GM23338 (cell line): ENCODE data around the gene QRICH1. TPM values are rescaled to one million over a fixed set of nuclear protein-coding genes. Genes with fewer than 3 reads are reported as not detected.

Source experiments
- ATAC-seq: fragments of 200-7000 bp; cut with Tn5 transposase; 3 replicates; pipeline ENCODE4 v1.9.1; 2020
- DNase-seq: peaks from one replicate; pipeline ENCODE4 v3.0.0-alpha.2; 2015; ENCODE audit warnings: low spot score
- H2AFZ ChIP-seq: fragments of 200-600 bp; sonication (generic); 2 replicates; pipeline ENCODE4 v1.8.0; 2016; ENCODE audit warnings: antibody characterized with exemption, mild to moderate bottlenecking, moderate library complexity
- H3F3A ChIP-seq: fragments of 200-600 bp; sonication (generic); replicated peaks from 2 replicates; pipeline ENCODE4 v1.8.0; 2017; ENCODE audit warnings: antibody characterized with exemption, mixed run types, low read depth
- H3K27ac ChIP-seq: fragments of 200-600 bp; sonication (generic); 2 replicates; pipeline ENCODE4 v1.6.1; 2016; ENCODE audit warnings: low read depth
- H3K27me3 ChIP-seq: fragments of 200-600 bp; sonication (generic); 2 replicates; pipeline ENCODE4 v1.8.0; 2016; ENCODE audit warnings: mild to moderate bottlenecking, mixed run types, moderate library complexity; ENCODE audit not compliant: insufficient read depth
- H3K36me3 ChIP-seq: fragments of 200-600 bp; sonication (generic); 2 replicates; pipeline ENCODE4 v1.8.0; 2016; ENCODE audit warnings: mild to moderate bottlenecking; ENCODE audit not compliant: insufficient read depth
- H3K4me1 ChIP-seq: fragments of 200-600 bp; sonication (generic); 2 replicates; pipeline ENCODE4 v1.8.0; 2016; ENCODE audit warnings: mild to moderate bottlenecking, moderate library complexity; ENCODE audit not compliant: insufficient read depth
- H3K4me2 ChIP-seq: fragments of 200-600 bp; sonication (generic); 2 replicates; pipeline ENCODE4 v1.7.1; 2017; ENCODE audit warnings: mixed run types
- H3K4me3 ChIP-seq: fragments of 200-600 bp; sonication (generic); 2 replicates; pipeline ENCODE4 v1.6.1; 2016; ENCODE audit warnings: mixed run types
- H3K79me2 ChIP-seq: fragments of 200-600 bp; sonication (generic); replicated peaks from 2 replicates; pipeline ENCODE4 v1.8.0; 2017; ENCODE audit warnings: mild to moderate bottlenecking; ENCODE audit not compliant: insufficient read depth
- H3K9me2 ChIP-seq: fragments of 200-600 bp; sonication (generic); 2 replicates; pipeline ENCODE4 v1.8.0; 2017; ENCODE audit not compliant: insufficient read depth
- H4K20me1 ChIP-seq: fragments of 200-600 bp; sonication (generic); replicated peaks from 2 replicates; pipeline ENCODE4 v1.8.0; 2017; ENCODE audit warnings: mild to moderate bottlenecking; ENCODE audit not compliant: insufficient read depth
- H3K27ac Mint-ChIP-seq: 2 replicates; pipeline ENCODE4 v1.8.0; 2020; ENCODE audit warnings: inconsistent platforms, mild to moderate bottlenecking, moderate library complexity, mixed read lengths
- H3K27me3 Mint-ChIP-seq: 3 replicates; pipeline ENCODE4 v1.8.0; 2022; ENCODE audit warnings: low read depth, mild to moderate bottlenecking, moderate library complexity, mixed read lengths, inconsistent platforms; ENCODE audit not compliant: insufficient read depth, poor library complexity
- H3K36me3 Mint-ChIP-seq: 3 replicates; pipeline ENCODE4 v1.8.0; 2021; ENCODE audit warnings: low read depth, mild to moderate bottlenecking, inconsistent platforms, moderate library complexity, mixed read lengths
- H3K4me1 Mint-ChIP-seq: 3 replicates; pipeline ENCODE4 v1.8.0; 2020; ENCODE audit warnings: mild to moderate bottlenecking, inconsistent platforms, mixed read lengths
- H3K4me3 Mint-ChIP-seq: 3 replicates; pipeline ENCODE4 v1.8.0; 2021; ENCODE audit warnings: moderate library complexity, mild to moderate bottlenecking, inconsistent platforms, mixed read lengths
- H3K9me3 Mint-ChIP-seq: 3 replicates; pipeline ENCODE4 v1.8.0; 2020; ENCODE audit warnings: moderate library complexity, mild to moderate bottlenecking, inconsistent platforms, mixed read lengths
- EZH2 ChIP-seq: fragments of 200-600 bp; sonication (generic); IDR thresholded peaks from one replicate; pipeline ENCODE4 v1.8.0; 2017; ENCODE audit warnings: antibody characterized with exemption, mild to moderate bottlenecking, low read depth; ENCODE audit not compliant: unreplicated experiment
- EZH2phosphoT487 ChIP-seq: fragments of 200-600 bp; sonication (generic); IDR thresholded peaks from one replicate; pipeline ENCODE4 v1.8.1; 2018; ENCODE audit warnings: antibody characterized with exemption; ENCODE audit not compliant: unreplicated experiment
- JUNB ChIP-seq: IDR thresholded peaks from one replicate; pipeline ENCODE4 v1.6.1; 2016; ENCODE audit warnings: antibody characterized with exemption; ENCODE audit not compliant: unreplicated experiment
- NANOG ChIP-seq: IDR thresholded peaks from 2 replicates; pipeline ENCODE4 v1.6.1; 2016; ENCODE audit warnings: antibody characterized with exemption, borderline replicate concordance
- POLR2AphosphoS5 ChIP-seq: IDR thresholded peaks from 2 replicates; pipeline ENCODE4 v1.6.1; 2016; ENCODE audit warnings: antibody characterized with exemption, low read depth
- STAT1 ChIP-seq: IDR thresholded peaks from one replicate; pipeline ENCODE4 v1.6.1; 2016; ENCODE audit warnings: antibody characterized with exemption; ENCODE audit not compliant: unreplicated experiment
- ZNF114 ChIP-seq: fragments of 250-450 bp; sonication (Bioruptor Pico); IDR thresholded peaks from 2 replicates; pipeline ENCODE4 v1.5.0; 2020; ENCODE audit warnings: mild to moderate bottlenecking, moderate library complexity
- ZNF331 ChIP-seq: fragments of 250-450 bp; sonication (Bioruptor Pico); IDR thresholded peaks from 2 replicates; pipeline ENCODE4 v1.5.0; 2020; ENCODE audit warnings: low read depth, mild to moderate bottlenecking, moderate library complexity
- polyA plus RNA-seq: library from polyadenylated mRNA; unstranded; fragments of >200 nt; fragmentation: Nextera tagmentation; extraction: Ambion mirVana; gene quantifications from 2 replicates; pipeline ENCODE4 v1.2.1, GENCODE V29; 2016
- total RNA-seq: library from RNA; depleted of rRNA; stranded (reverse); fragments of >200 nt; shearing (Covaris generic); gene quantifications from 2 replicates; pipeline ENCODE4 v1.2.3, GENCODE V29; 2014
- TF ChIP-seq, protein P1 (sequence below), 2 experiments: fragments of 200-600 bp in 1 of 2; sonication (generic) in 1 of 2; conservative IDR thresholded peaks; 2 replicates each; pipeline versions ENCODE4 v1.5.1 to v1.6.1; 2016 to 2017; ENCODE audit warnings: antibody characterized with exemption in 2 of 2, low read depth in 2 of 2, mild to moderate bottlenecking in 2 of 2, moderate library complexity in 1 of 2
- TF ChIP-seq, protein P2 (sequence below): IDR thresholded peaks from 2 replicates; pipeline ENCODE4 v1.6.1; 2016; ENCODE audit warnings: antibody characterized with exemption
- TF ChIP-seq, protein P3 (sequence below): IDR thresholded peaks from one replicate; pipeline ENCODE4 v1.6.1; 2018; ENCODE audit warnings: antibody characterized with exemption; ENCODE audit not compliant: unreplicated experiment

The QRICH1 gene
- total and polyA plus RNA-seq, 2 experiments from 2014 or later: 66.9 to 149 TPM

DNA sequence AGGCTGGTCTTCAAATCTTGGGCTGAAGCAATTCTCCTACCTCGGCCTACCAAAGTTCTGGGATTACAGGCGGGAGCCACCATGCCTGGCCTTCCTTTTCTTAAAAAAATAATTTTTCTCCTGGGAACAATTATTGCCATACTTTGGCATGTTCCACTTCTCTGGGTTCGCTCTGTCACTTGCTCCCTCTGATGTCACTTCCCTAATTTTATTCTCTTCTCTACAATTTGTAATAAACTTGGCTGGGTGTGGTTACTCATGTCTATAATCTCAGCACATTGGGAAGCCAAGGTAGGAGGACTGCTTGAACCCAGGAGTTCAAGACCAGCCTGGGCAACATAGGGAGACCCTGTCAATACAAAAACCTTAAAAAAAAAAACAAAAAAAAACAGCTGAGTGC, 58.6 kb downstream of the QRICH1 start:
- H3K36me3 Mint-ChIP-seq: peaks cover 58% of the 10 kb centered on the region
- Histone ChIP-seq H4K20me1 (peaks cover 8% of the 10 kb centered on the region), H3K36me3 (peaks cover 39% of the 10 kb centered on the region)

DNA sequence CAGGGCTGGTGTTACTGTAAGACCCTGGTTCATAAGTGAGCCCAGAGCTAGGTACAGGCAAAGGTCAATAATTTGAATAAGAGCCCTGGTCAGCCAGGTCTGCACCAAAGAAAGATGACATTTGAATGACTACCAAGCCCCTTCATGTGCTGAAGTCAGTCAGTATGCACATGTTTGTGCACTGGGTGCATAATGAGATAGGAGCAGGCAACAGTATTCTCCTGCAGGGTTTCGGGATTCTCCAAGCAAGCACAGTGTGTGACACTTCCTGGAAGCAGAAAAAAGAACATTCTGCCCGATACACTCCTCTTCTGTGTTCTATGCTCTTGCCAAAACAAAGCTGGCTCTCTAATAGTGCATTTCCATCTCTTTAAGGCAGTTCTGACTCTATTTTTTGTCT, 59.2 kb downstream of the QRICH1 start:
- H3K4me1 Mint-ChIP-seq: no peaks in the 10 kb centered on the region
- Histone ChIP-seq H3K9me2 (no peaks in the 10 kb centered on the region), H3K27ac (no peak overlapping the region), H3K4me1 (no peaks in the 10 kb centered on the region), H4K20me1 (peaks cover 12% of the 10 kb centered on the region), H3K36me3 (peaks cover 39% of the 10 kb centered on the region), H3K4me2 (no peak overlapping the region), H3K79me2 (no peaks in the 10 kb centered on the region; the same call in 1 of the 2 replicates), H2AFZ (no peak overlapping the region), H3K27me3 (no peaks in the 10 kb centered on the region), H3F3A (peaks cover 48% of the 10 kb centered on the region), H3K4me3 (no peak overlapping the region)
- no peak overlapping the region for H3K4me3 Mint-ChIP-seq
- ATAC-seq: no peak
- peaks cover 56% of the 10 kb centered on the region for H3K36me3 Mint-ChIP-seq
- H3K27ac Mint-ChIP-seq: no peak overlapping the region
- H3K27me3 Mint-ChIP-seq: peaks cover 3% of the 10 kb centered on the region
- no peak for DNase-seq
- H3K9me3 Mint-ChIP-seq: no peaks in the 10 kb centered on the region
- TF ChIP-seq POLR2AphosphoS5 (no peak), ZNF114 (no peak), JUNB (no peak), ZNF331 (no peak), EZH2 (no peak), NANOG (no peak), STAT1 (no peak)
- TF ChIP-seq, protein P1, sequence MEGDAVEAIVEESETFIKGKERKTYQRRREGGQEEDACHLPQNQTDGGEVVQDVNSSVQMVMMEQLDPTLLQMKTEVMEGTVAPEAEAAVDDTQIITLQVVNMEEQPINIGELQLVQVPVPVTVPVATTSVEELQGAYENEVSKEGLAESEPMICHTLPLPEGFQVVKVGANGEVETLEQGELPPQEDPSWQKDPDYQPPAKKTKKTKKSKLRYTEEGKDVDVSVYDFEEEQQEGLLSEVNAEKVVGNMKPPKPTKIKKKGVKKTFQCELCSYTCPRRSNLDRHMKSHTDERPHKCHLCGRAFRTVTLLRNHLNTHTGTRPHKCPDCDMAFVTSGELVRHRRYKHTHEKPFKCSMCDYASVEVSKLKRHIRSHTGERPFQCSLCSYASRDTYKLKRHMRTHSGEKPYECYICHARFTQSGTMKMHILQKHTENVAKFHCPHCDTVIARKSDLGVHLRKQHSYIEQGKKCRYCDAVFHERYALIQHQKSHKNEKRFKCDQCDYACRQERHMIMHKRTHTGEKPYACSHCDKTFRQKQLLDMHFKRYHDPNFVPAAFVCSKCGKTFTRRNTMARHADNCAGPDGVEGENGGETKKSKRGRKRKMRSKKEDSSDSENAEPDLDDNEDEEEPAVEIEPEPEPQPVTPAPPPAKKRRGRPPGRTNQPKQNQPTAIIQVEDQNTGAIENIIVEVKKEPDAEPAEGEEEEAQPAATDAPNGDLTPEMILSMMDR (conservative IDR thresholded peaks at IDR 0.05; ENCODE audit: low read depth in 2 of 2): no peak
- TF ChIP-seq, protein P2, sequence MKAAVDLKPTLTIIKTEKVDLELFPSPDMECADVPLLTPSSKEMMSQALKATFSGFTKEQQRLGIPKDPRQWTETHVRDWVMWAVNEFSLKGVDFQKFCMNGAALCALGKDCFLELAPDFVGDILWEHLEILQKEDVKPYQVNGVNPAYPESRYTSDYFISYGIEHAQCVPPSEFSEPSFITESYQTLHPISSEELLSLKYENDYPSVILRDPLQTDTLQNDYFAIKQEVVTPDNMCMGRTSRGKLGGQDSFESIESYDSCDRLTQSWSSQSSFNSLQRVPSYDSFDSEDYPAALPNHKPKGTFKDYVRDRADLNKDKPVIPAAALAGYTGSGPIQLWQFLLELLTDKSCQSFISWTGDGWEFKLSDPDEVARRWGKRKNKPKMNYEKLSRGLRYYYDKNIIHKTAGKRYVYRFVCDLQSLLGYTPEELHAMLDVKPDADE: no peak
- TF ChIP-seq, protein P3, sequence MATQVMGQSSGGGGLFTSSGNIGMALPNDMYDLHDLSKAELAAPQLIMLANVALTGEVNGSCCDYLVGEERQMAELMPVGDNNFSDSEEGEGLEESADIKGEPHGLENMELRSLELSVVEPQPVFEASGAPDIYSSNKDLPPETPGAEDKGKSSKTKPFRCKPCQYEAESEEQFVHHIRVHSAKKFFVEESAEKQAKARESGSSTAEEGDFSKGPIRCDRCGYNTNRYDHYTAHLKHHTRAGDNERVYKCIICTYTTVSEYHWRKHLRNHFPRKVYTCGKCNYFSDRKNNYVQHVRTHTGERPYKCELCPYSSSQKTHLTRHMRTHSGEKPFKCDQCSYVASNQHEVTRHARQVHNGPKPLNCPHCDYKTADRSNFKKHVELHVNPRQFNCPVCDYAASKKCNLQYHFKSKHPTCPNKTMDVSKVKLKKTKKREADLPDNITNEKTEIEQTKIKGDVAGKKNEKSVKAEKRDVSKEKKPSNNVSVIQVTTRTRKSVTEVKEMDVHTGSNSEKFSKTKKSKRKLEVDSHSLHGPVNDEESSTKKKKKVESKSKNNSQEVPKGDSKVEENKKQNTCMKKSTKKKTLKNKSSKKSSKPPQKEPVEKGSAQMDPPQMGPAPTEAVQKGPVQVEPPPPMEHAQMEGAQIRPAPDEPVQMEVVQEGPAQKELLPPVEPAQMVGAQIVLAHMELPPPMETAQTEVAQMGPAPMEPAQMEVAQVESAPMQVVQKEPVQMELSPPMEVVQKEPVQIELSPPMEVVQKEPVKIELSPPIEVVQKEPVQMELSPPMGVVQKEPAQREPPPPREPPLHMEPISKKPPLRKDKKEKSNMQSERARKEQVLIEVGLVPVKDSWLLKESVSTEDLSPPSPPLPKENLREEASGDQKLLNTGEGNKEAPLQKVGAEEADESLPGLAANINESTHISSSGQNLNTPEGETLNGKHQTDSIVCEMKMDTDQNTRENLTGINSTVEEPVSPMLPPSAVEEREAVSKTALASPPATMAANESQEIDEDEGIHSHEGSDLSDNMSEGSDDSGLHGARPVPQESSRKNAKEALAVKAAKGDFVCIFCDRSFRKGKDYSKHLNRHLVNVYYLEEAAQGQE: no peak

More for the DNA sequence above, 58.6 kb downstream of the QRICH1 start:
- H3K79me2 ChIP-seq: no peaks in the 10 kb centered on the region; the same call in 1 of the 2 replicates
- no peak overlapping the region for H3K4me2 ChIP-seq
- H3K27ac ChIP-seq: no peak overlapping the region
- Mint-ChIP-seq H3K4me3 (no peak overlapping the region), H3K27me3 (peaks cover 4% of the 10 kb centered on the region), H3K9me3 (no peaks in the 10 kb centered on the region), H3K4me1 (no peaks in the 10 kb centered on the region), H3K27ac (no peak overlapping the region)
- H3F3A ChIP-seq: peaks cover 41% of the 10 kb centered on the region
- ATAC-seq (no peak), DNase-seq (no peak)
- H3K4me3 ChIP-seq: no peak overlapping the region
- H3K27me3 ChIP-seq: no peaks in the 10 kb centered on the region
- TF ChIP-seq JUNB (no peak), POLR2AphosphoS5 (no peak), EZH2phosphoT487 (no peak), NANOG (no peak), EZH2 (no peak), STAT1 (no peak), ZNF331 (no peak)
- TF ChIP-seq, protein P3: no peak
- H2AFZ ChIP-seq: no peak overlapping the region
- no peaks in the 10 kb centered on the region for H3K9me2 ChIP-seq
- no peaks in the 10 kb centered on the region for H3K4me1 ChIP-seq
